H1 (cell line): ENCODE data around the gene ZFAND6.

ENCODE experiments used
- CBX8 ChIP-seq: fragments of 300-800, 300-1000 bp; sonication (generic); IDR thresholded peaks from 2 replicates; pipeline ENCODE4 v1.7.1; 2016; ENCODE audit warnings: low read depth, low read length, borderline replicate concordance
- EZH2 ChIP-seq: fragments of 200-600 bp; sonication (generic); IDR thresholded peaks from 2 replicates; pipeline ENCODE4 v1.7.1; 2012; ENCODE audit warnings: low read depth, mild to moderate bottlenecking, moderate library complexity, low read length, inconsistent platforms; ENCODE audit not compliant: severe bottlenecking
- GABPA ChIP-seq: IDR thresholded peaks from 2 replicates; pipeline ENCODE4 v1.6.1; 2011; ENCODE audit warnings: mild to moderate bottlenecking, low read length, moderate library complexity, borderline replicate concordance; ENCODE audit not compliant: insufficient read depth
- HDAC6 ChIP-seq: IDR thresholded peaks from one replicate; pipeline ENCODE4 v1.7.1; 2012; ENCODE audit warnings: low read depth, mild to moderate bottlenecking, inconsistent platforms, low read length, moderate library complexity
- JUN ChIP-seq: IDR thresholded peaks from 2 replicates; pipeline ENCODE4 v1.6.1; 2011; ENCODE audit warnings: low read depth, mild to moderate bottlenecking, improper control_type of control experiment, low read length
- MAFK ChIP-seq: IDR thresholded peaks from 2 replicates; pipeline ENCODE4 v1.6.1; 2012; ENCODE audit warnings: low read depth, mild to moderate bottlenecking, improper control_type of control experiment, low read length
- POLR2A ChIP-seq, 2 experiments: IDR thresholded peaks; 1 replicate in 1 of 2; 2 replicates in 1 of 2; pipeline ENCODE4 v1.6.1; 2011; ENCODE audit warnings: low read depth in 2 of 2, low read length in 2 of 2, mild to moderate bottlenecking in 2 of 2; ENCODE audit errors: control extremely low read depth in 1 of 2
- POLR2AphosphoS5 ChIP-seq: IDR thresholded peaks from 2 replicates; pipeline ENCODE4 v1.6.1; 2011; ENCODE audit warnings: low read depth, low read length
- SP4 ChIP-seq: IDR thresholded peaks from 2 replicates; pipeline ENCODE4 v1.6.1; 2012; ENCODE audit warnings: low read length, inconsistent platforms
- TEAD4 ChIP-seq: IDR thresholded peaks from 2 replicates; pipeline ENCODE4 v1.6.1; 2012; ENCODE audit warnings: low read depth, low read length, inconsistent platforms, mixed read lengths
- TF ChIP-seq, protein P1 (sequence below), 3 experiments: IDR thresholded peaks; 1 replicate in 2 of 3; 2 replicates in 1 of 3; pipeline versions ENCODE4 v1.5.1 to v1.6.1; 2011; ENCODE audit warnings: low read length in 3 of 3, mild to moderate bottlenecking in 3 of 3, inconsistent platforms in 2 of 3, low read depth in 1 of 3, moderate library complexity in 1 of 3; ENCODE audit not compliant: insufficient read depth in 1 of 3; ENCODE audit errors: control extremely low read depth in 1 of 3
- TF ChIP-seq, protein P2 (sequence below): IDR thresholded peaks from 2 replicates; pipeline ENCODE4 v1.6.1; 2012; ENCODE audit warnings: inconsistent platforms

DNA sequence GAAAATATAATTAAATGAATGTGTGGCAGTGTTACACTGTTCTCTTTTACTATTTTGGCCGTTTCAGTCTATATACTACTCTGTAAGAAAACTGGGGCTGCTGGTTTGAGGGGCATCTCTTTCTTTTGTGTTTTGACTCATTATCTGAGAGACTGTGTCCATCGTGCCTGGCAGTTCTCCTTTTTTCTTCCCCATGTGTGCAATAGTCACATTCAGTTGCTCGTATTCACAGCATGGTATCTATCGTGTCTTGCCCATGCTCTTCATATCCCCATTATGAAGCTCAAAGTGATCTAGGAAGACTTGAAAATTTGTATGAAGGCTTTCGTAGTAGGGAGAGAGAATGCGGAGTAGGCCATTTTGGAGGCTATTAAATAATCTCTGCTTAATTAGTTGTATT is 63.6 kb downstream of the ZFAND6 start:
- TF ChIP-seq POLR2AphosphoS5 (no peak), CBX8 (no peak), POLR2A (IDR thresholded peaks at IDR 0.05; ENCODE audit: control extremely low read depth in 1 of 2, low read depth in 2 of 2, low read length in 2 of 2) (no peak), HDAC6 (no peak), JUN (no peak), MAFK (no peak), EZH2 (no peak), GABPA (no peak), TEAD4 (no peak), SP4 (no peak)
- TF ChIP-seq, protein P1, sequence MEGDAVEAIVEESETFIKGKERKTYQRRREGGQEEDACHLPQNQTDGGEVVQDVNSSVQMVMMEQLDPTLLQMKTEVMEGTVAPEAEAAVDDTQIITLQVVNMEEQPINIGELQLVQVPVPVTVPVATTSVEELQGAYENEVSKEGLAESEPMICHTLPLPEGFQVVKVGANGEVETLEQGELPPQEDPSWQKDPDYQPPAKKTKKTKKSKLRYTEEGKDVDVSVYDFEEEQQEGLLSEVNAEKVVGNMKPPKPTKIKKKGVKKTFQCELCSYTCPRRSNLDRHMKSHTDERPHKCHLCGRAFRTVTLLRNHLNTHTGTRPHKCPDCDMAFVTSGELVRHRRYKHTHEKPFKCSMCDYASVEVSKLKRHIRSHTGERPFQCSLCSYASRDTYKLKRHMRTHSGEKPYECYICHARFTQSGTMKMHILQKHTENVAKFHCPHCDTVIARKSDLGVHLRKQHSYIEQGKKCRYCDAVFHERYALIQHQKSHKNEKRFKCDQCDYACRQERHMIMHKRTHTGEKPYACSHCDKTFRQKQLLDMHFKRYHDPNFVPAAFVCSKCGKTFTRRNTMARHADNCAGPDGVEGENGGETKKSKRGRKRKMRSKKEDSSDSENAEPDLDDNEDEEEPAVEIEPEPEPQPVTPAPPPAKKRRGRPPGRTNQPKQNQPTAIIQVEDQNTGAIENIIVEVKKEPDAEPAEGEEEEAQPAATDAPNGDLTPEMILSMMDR (IDR thresholded peaks at IDR 0.05; ENCODE audit: control extremely low read depth in 1 of 3, insufficient read depth in 1 of 3, low read depth in 1 of 3, low read length in 3 of 3), result no peak
- TF ChIP-seq, protein P2, sequence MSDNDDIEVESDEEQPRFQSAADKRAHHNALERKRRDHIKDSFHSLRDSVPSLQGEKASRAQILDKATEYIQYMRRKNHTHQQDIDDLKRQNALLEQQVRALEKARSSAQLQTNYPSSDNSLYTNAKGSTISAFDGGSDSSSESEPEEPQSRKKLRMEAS, result no peak
